Motor neuron (in vitro differentiated cells): ENCODE data around the gene ZNF518A. TPM values are rescaled to one million over a fixed set of nuclear protein-coding genes. Genes with fewer than 3 reads are reported as not detected.
"Not testable (repeated sequence)": the region's sequence is repeated elsewhere in the genome, so short reads cannot be mapped to it uniquely, and the experiment has no call there.

ENCODE experiments used
- ATAC-seq, 8 experiments: fragments of 200-7000 bp; cut with Tn5 transposase; replicated peaks in 6 of 8; 2 replicates each; pipeline ENCODE4 v1.8.0; 2021; ENCODE audit warnings: mild to moderate bottlenecking in 8 of 8, moderate library complexity in 8 of 8
- H3K27ac ChIP-seq, 2 donors: fragments of 250-450 bp; sonication (Bioruptor Pico); 2 replicates each; pipeline ENCODE4 v1.9.0; 2021; ENCODE audit warnings: antibody characterized with exemption in 2 of 2, mild to moderate bottlenecking in 2 of 2, moderate library complexity in 1 of 2
- H3K4me1 ChIP-seq, 2 donors: fragments of 250-450 bp; sonication (Bioruptor Pico); replicated peaks in 1 of 2; 2 replicates each; pipeline ENCODE4 v1.6.1; 2021; ENCODE audit warnings: antibody characterized with exemption in 2 of 2, mild to moderate bottlenecking in 2 of 2, moderate library complexity in 1 of 2
- H3K4me3 ChIP-seq, 5 donors: fragments of 250-450 bp; sonication (Bioruptor Pico); 2 replicates each; pipeline ENCODE4 v1.9.0; 2021; ENCODE audit warnings: antibody characterized with exemption in 5 of 5, mild to moderate bottlenecking in 5 of 5, moderate library complexity in 4 of 5
- WGBS, 10 experiments: fragments of 450-650 bp; shearing (Covaris generic); methylation state at CpG; one replicate each; pipeline ENCODE4 v1.0.0; 2022; 5-methylcytosine and 5-hydroxymethylcytosine counted together
- in situ Hi-C, 9 experiments: fragments of 400-800 bp; cut with MboI; loops; one replicate each; pipeline ENCODE4 v1.15.0; 2021; ENCODE audit warnings: low sequenced_read_pairs in 9 of 9, low pct_unique_long_range_greater_than_20kb in 2 of 9; ENCODE audit not compliant: unreplicated experiment in 9 of 9
- total RNA-seq, 8 experiments: library from RNA; unstranded; fragments of 300-600 nt; gene quantifications; 2 replicates each; pipeline versions ENCODE4 v1.2.3 to v1.2.4, GENCODE V29; 2022

ZNF518A gene
- total RNA-seq, 8 experiments from 2014 or later: 15.1 to 36.7 (median 26.0) TPM

- H3K4me1 ChIP-seq: no peaks in the 10 kb centered on the region
- no peak for ATAC-seq
- H3K27ac ChIP-seq: no peak overlapping the region
- no peak overlapping the region for H3K4me3 ChIP-seq
- WGBS, 10 experiments: 100% methylated on average over 1 of the region's 1 CpG; no CpG with 5 or more reads in 8 of the 10 experiments
- in situ Hi-C loops: no loop called here
These were observed 23.0 kb downstream of the ZNF518A start for GRCh38 chr10:96153070-96153469.

GRCh38 chr10:96165726-96166125, 35.6 kb downstream of the ZNF518A start:
- WGBS, 10 experiments: 85 to 100% (median 99%) methylated on average over 1 to 5 of the region's 6 CpGs; no CpG with 5 or more reads in 4 of the 10 experiments
- Histone ChIP-seq H3K27ac (no peak overlapping the region), H3K4me3 (no peak overlapping the region), H3K4me1 (no peaks in the 10 kb centered on the region)
- in situ Hi-C loops: no loop called here
- no peak for ATAC-seq

GRCh38 chr10:96168546-96168945, 38.4 kb downstream of the ZNF518A start:
- Histone ChIP-seq H3K4me3 (no peak overlapping the region), H3K4me1 (no peaks in the 10 kb centered on the region), H3K27ac (no peak overlapping the region)
- in situ Hi-C loops: no loop called here
- WGBS, 10 experiments: 33 to 100% (median 100%) methylated on average over 1 of the region's 1 CpG; no CpG with 5 or more reads in 1 of the 10 experiments
- ATAC-seq: no peak

- Histone ChIP-seq H3K4me1 (no peaks in the 10 kb centered on the region), H3K27ac (no peak overlapping the region), H3K4me3 (no peak overlapping the region)
- in situ Hi-C loops: no loop called here
- peak in 1 of 8 experiments; percentile 84 for ATAC-seq
These were observed 40.1 kb downstream of the ZNF518A start for GRCh38 chr10:96170230-96170629.

- 70 to 100% (median 87%) methylated on average over 1 of the region's 1 CpG; no CpG with 5 or more reads in 2 of the 10 experiments for WGBS, 10 experiments
- in situ Hi-C loops: no loop called here
- Histone ChIP-seq H3K4me1 (no peaks in the 10 kb centered on the region), H3K27ac (no peak overlapping the region), H3K4me3 (no peak overlapping the region)
- no peak for ATAC-seq
These were observed 42.6 kb downstream of the ZNF518A start for GRCh38 chr10:96172666-96173065.

GRCh38 chr10:96176985-96177384, 46.9 kb downstream of the ZNF518A start:
- no peak overlapping the region for H3K4me3 ChIP-seq
- H3K27ac ChIP-seq: no peak overlapping the region
- WGBS, 10 experiments: 42 to 100% (median 93%) methylated on average over 1 of the region's 1 CpG; no CpG with 5 or more reads in 2 of the 10 experiments
- no peaks in the 10 kb centered on the region for H3K4me1 ChIP-seq
- no peak for ATAC-seq
- in situ Hi-C loops: no loop called here

GRCh38 chr10:96188421-96188820, 58.3 kb downstream of the ZNF518A start:
- in situ Hi-C loops: no loop called here
- Histone ChIP-seq H3K27ac (no peak overlapping the region), H3K4me3 (no peak overlapping the region), H3K4me1 (no peaks in the 10 kb centered on the region)
- no peak for ATAC-seq
- 21 to 100% (median 61%) methylated on average over 1 to 2 of the region's 2 CpGs; no CpG with 5 or more reads in 2 of the 10 experiments for WGBS, 10 experiments

- no peak for ATAC-seq
- 0 to 100% (median 67%) methylated on average over 1 of the region's 1 CpG; no CpG with 5 or more reads in 1 of the 10 experiments for WGBS, 10 experiments
These were observed 58.8 kb downstream of the ZNF518A start for GRCh38 chr10:96188916-96189315.

GRCh38 chr10:96189505-96189904, 59.4 kb downstream of the ZNF518A start:
- WGBS, 10 experiments: 0 to 100% (median 40%) methylated on average over 1 of the region's 1 CpG; no CpG with 5 or more reads in 1 of the 10 experiments
- H3K4me3 ChIP-seq, H3K27ac ChIP-seq, ATAC-seq, H3K4me1 ChIP-seq, in situ Hi-C loops: not testable (repeated sequence)

More at GRCh38 chr10:96188916-96189315, 58.8 kb downstream of the ZNF518A start:
- in situ Hi-C loops: no loop called here
- no peak overlapping the region for H3K27ac ChIP-seq
- no peaks in the 10 kb centered on the region for H3K4me1 ChIP-seq
- H3K4me3 ChIP-seq: no peak overlapping the region

- 0 to 80% (median 50%) methylated on average over 1 of the region's 1 CpG; no CpG with 5 or more reads in 3 of the 10 experiments for WGBS, 10 experiments
- ATAC-seq: no peak
- H3K27ac ChIP-seq: no peak overlapping the region
- no peaks in the 10 kb centered on the region for H3K4me1 ChIP-seq
- no peak overlapping the region for H3K4me3 ChIP-seq
- in situ Hi-C loops: loop anchor here in 1 of 9 experiments (25.0 kb wide), 1 partner anchor 164 kb away; the partner anchor contains the start of gene CCNJ
These were observed 71.4 kb downstream of the ZNF518A start for GRCh38 chr10:96201525-96201924.

GRCh38 chr10:96205580-96205979, 75.5 kb downstream of the ZNF518A start:
- in situ Hi-C loops: loop anchor here in 1 of 9 experiments (25.0 kb wide), 1 partner anchor 168 kb away; the partner anchor contains the start of gene CCNJ
- no peaks in the 10 kb centered on the region for H3K4me1 ChIP-seq
- no peak for ATAC-seq

GRCh38 chr10:96208271-96208670, 78.2 kb downstream of the ZNF518A start:
- no peak for ATAC-seq
- H3K4me3 ChIP-seq: no peak overlapping the region
- H3K4me1 ChIP-seq: no peaks in the 10 kb centered on the region
- in situ Hi-C loops: loop anchor here in 1 of 9 experiments (25.0 kb wide), 1 partner anchor 171 kb away; the partner anchor contains the start of gene CCNJ
- 0 to 71% (median 55%) methylated on average over 1 to 2 of the region's 2 CpGs; no CpG with 5 or more reads in 2 of the 10 experiments for WGBS, 10 experiments
- H3K27ac ChIP-seq: no peak overlapping the region

More at GRCh38 chr10:96205580-96205979, 75.5 kb downstream of the ZNF518A start:
- H3K4me3 ChIP-seq: no peak overlapping the region
- no peak overlapping the region for H3K27ac ChIP-seq
- 89 to 100% (median 94%) methylated on average over 1 of the region's 1 CpG; no CpG with 5 or more reads in 6 of the 10 experiments for WGBS, 10 experiments

- H3K4me3 ChIP-seq: no peak overlapping the region
- no peak for ATAC-seq
- in situ Hi-C loops: loop anchor here in 1 of 9 experiments (25.0 kb wide), 1 partner anchor 172 kb away; the partner anchor contains the start of gene CCNJ
- no peak overlapping the region for H3K27ac ChIP-seq
- H3K4me1 ChIP-seq: no peaks in the 10 kb centered on the region
- 31 to 100% (median 82%) methylated on average over 1 to 5 of the region's 5 CpGs; no CpG with 5 or more reads in 2 of the 10 experiments for WGBS, 10 experiments
These were observed 78.8 kb downstream of the ZNF518A start for GRCh38 chr10:96208946-96209345.

- H3K27ac ChIP-seq: no peak overlapping the region
- ATAC-seq: no peak
- H3K4me3 ChIP-seq: no peak overlapping the region
- in situ Hi-C loops: loop anchor here in 1 of 9 experiments (25.0 kb wide), 1 partner anchor 174 kb away; the partner anchor contains the start of gene CCNJ
- no peaks in the 10 kb centered on the region for H3K4me1 ChIP-seq
These were observed 81.7 kb downstream of the ZNF518A start for GRCh38 chr10:96211764-96212163.
